NCI-H446 treated with DMSO at 0.1 percent for 48 hours (cell line): ENCODE results near the gene PLEKHH1.

Source experiments
- DNase-seq: peaks from one replicate; lab custom pipeline; 2025; lab: John Stamatoyannopoulos, UW

PLEKHH1 gene

GRCh38 chr14:67532998-67533753, at the start of gene PLEKHH1:
PLEKHH1 (plus strand) TSS chr14:67533290; CDS start chr14:67541868, 8,578 bp downstream.
- DNase-seq = peak; percentile 39

GRCh38 chr14:67483579-67484285, 49.4 kb upstream of the PLEKHH1 start:
- no peak for DNase-seq

GRCh38 chr14:67485501-67486095, 47.5 kb upstream of the PLEKHH1 start:
- no peak for DNase-seq

GRCh38 chr14:67486890-67487289, 46.2 kb upstream of the PLEKHH1 start:
- no peak for DNase-seq

- no peak for DNase-seq
Measured at GRCh38 chr14:67487332-67487731, 45.8 kb upstream of the PLEKHH1 start.

- no peak for DNase-seq
Measured at GRCh38 chr14:67487937-67488893, 44.9 kb upstream of the PLEKHH1 start, which contains the start of gene TMEM229B. TMEM229B (minus strand) TSS chr14:67488721; CDS start chr14:67473923, 14,798 bp downstream.

- DNase-seq = no peak
Measured at GRCh38 chr14:67490196-67490595, 42.9 kb upstream of the PLEKHH1 start.

- DNase-seq = no peak
Measured at GRCh38 chr14:67491285-67491684, 41.8 kb upstream of the PLEKHH1 start.

- DNase-seq = no peak
Measured at GRCh38 chr14:67491741-67492507, 41.2 kb upstream of the PLEKHH1 start.

GRCh38 chr14:67492538-67492937, 40.6 kb upstream of the PLEKHH1 start:
- no peak for DNase-seq

GRCh38 chr14:67493092-67493717, 39.9 kb upstream of the PLEKHH1 start:
- DNase-seq = no peak

- no peak for DNase-seq
Measured at GRCh38 chr14:67495827-67496226, 37.3 kb upstream of the PLEKHH1 start.

GRCh38 chr14:67497216-67497615, 35.9 kb upstream of the PLEKHH1 start:
- no peak for DNase-seq

GRCh38 chr14:67497716-67498115, 35.4 kb upstream of the PLEKHH1 start:
- no peak for DNase-seq

- no peak for DNase-seq
Measured at GRCh38 chr14:67500981-67501380, 32.1 kb upstream of the PLEKHH1 start.

- no peak for DNase-seq
Measured at GRCh38 chr14:67501670-67502069, 31.4 kb upstream of the PLEKHH1 start.

- no peak for DNase-seq
Measured at GRCh38 chr14:67502867-67503266, 30.2 kb upstream of the PLEKHH1 start.

GRCh38 chr14:67503331-67503730, 29.8 kb upstream of the PLEKHH1 start:
- DNase-seq = no peak

GRCh38 chr14:67505254-67505653, 27.8 kb upstream of the PLEKHH1 start:
- no peak for DNase-seq

- DNase-seq = no peak
Measured at GRCh38 chr14:67508956-67509355, 24.1 kb upstream of the PLEKHH1 start.

- DNase-seq = no peak
Measured at GRCh38 chr14:67510121-67510520, 23.0 kb upstream of the PLEKHH1 start.
